HepG2 (cell line): ENCODE results near the gene DSCAML1. TPM values are rescaled to one million over a fixed set of nuclear protein-coding genes. Genes with fewer than 3 reads are reported as not detected.

ENCODE experiments used
- ATAC-seq: fragments of 200-7000 bp; cut with Tn5 transposase; 3 replicates; pipeline ENCODE4 v1.9.1; 2020; ENCODE audit warnings: mild to moderate bottlenecking, moderate library complexity
- BruUV-seq: library from RNA; stranded (reverse); fragments of 400-500 nt; replicated peaks from 2 replicates; lab custom pipeline; 2021; lab: Mats Ljungman, UMichigan
- CTCF ChIA-PET: fragments of 300-600 bp; formaldehyde crosslinking; extraction: SDS; loops from one replicate; lab custom pipeline; 2021; ENCODE audit warnings: low total read pairs, inconsistent platforms, low intra/inter-chr PET ratio; lab: Yijun Ruan, JAX
- POLR2A ChIA-PET: fragments of 350-600 bp; sonication (Branson Sonifier 250); formaldehyde crosslinking; loops from one replicate; lab custom pipeline; 2020; ENCODE audit warnings: antibody characterized with exemption, inconsistent platforms; lab: Yijun Ruan, JAX
- DNase-seq: peaks from one replicate; pipeline ENCODE4 v3.0.0-alpha.2; 2015; ENCODE audit warnings: low spot score
- FAIRE-seq: peaks from 3 replicates; lab custom pipeline; 2011; peaks lifted over from hg19 to GRCh38; lab: Jason Lieb, UNC
- H2AFZ ChIP-seq: one replicate; pipeline ENCODE4 v1.6.1; 2011; ENCODE audit warnings: low read length, inconsistent platforms
- H3K27ac ChIP-seq: fragments of 300-600 bp; 3 replicates; pipeline ENCODE4 v1.8.0; 2011; ENCODE audit warnings: mixed run types, mild to moderate bottlenecking, mixed read lengths, low read length, inconsistent platforms; ENCODE audit not compliant: insufficient read depth; ENCODE audit errors: extremely low read length
- H3K27me3 ChIP-seq, 2 experiments: fragments of 200-600 bp in 1 of 2; 2 replicates in 1 of 2; 3 replicates in 1 of 2; pipeline versions ENCODE4 v1.6.0 to v1.8.0; 2011; ENCODE audit warnings: low read length in 2 of 2, mild to moderate bottlenecking in 2 of 2, moderate library complexity in 2 of 2, inconsistent platforms in 1 of 2; ENCODE audit not compliant: insufficient read depth in 2 of 2, control insufficient read depth in 1 of 2
- H3K36me3 ChIP-seq, 2 experiments: fragments of 200-600 bp in 1 of 2; replicated peaks in 1 of 2; 2 replicates in 1 of 2; 3 replicates in 1 of 2; pipeline versions ENCODE4 v1.5.1 to v1.8.0; 2011; ENCODE audit warnings: low read length in 2 of 2, inconsistent platforms in 1 of 2; ENCODE audit not compliant: insufficient read depth in 2 of 2, control insufficient read depth in 1 of 2
- H3K4me1 ChIP-seq: 2 replicates; pipeline ENCODE4 v1.5.1; 2012; ENCODE audit warnings: low read length, inconsistent platforms; ENCODE audit not compliant: insufficient read depth
- H3K4me2 ChIP-seq: 2 replicates; pipeline ENCODE4 v1.6.0; 2011; ENCODE audit warnings: low read depth, low read length, inconsistent platforms
- H3K4me3 ChIP-seq, 3 experiments: fragments of 200-600 bp in 1 of 3; sonication (generic), shearing (Covaris generic) in 1 of 3; replicated peaks in 1 of 3; 2 replicates each; pipeline ENCODE4 v1.5.1; 2011 to 2016; ENCODE audit warnings: low read length in 3 of 3, inconsistent platforms in 2 of 3, low read depth in 2 of 3, mild to moderate bottlenecking in 2 of 3, control low read depth in 1 of 3, mixed read lengths in 1 of 3; ENCODE audit not compliant: insufficient read depth in 1 of 3
- H3K79me2 ChIP-seq: one replicate; pipeline ENCODE4 v1.6.1; 2011; ENCODE audit warnings: low read length, inconsistent platforms; ENCODE audit not compliant: insufficient read depth
- H3K9ac ChIP-seq: 2 replicates; pipeline ENCODE4 v1.6.0; 2011; ENCODE audit warnings: mild to moderate bottlenecking, low read depth, low read length, inconsistent platforms; ENCODE audit not compliant: insufficient read depth
- H3K9me3 ChIP-seq: 2 replicates; pipeline ENCODE4 v1.5.1; 2012; ENCODE audit warnings: mild to moderate bottlenecking, low read length
- H4K20me1 ChIP-seq: 2 replicates; pipeline ENCODE4 v1.6.0; 2011; ENCODE audit warnings: inconsistent platforms, mild to moderate bottlenecking, low read length, moderate library complexity; ENCODE audit not compliant: insufficient read depth
- AGO2 ChIP-seq: fragments of 200-400 bp; formaldehyde crosslinking; optimal IDR thresholded peaks from 2 replicates; pipeline ENCODE3; 2017; ENCODE audit warnings: mild to moderate bottlenecking, low read depth, low read length, moderate library complexity
- CTCF ChIP-seq: sonication (generic); formaldehyde crosslinking; IDR thresholded peaks from 2 replicates; pipeline ENCODE4 v1.5.0; 2020; ENCODE audit warnings: mild to moderate bottlenecking, missing genetic modification reagents, moderate library complexity
- HOXA5 ChIP-seq: sonication (generic); formaldehyde crosslinking; IDR thresholded peaks from 2 replicates; pipeline ENCODE4 v1.4.0; 2020; ENCODE audit warnings: missing genetic modification reagents
- LCORL ChIP-seq, 2 experiments: fragments of 450-650 bp in 1 of 2; sonication (generic) in 1 of 2; formaldehyde crosslinking in 1 of 2; IDR thresholded peaks; 2 replicates each; pipeline versions ENCODE4 v1.5.0 to v1.6.1; 2017 to 2020; ENCODE audit warnings: antibody characterized with exemption in 1 of 2, missing genetic modification reagents in 1 of 2
- PRPF4 ChIP-seq: fragments of 200-400 bp; formaldehyde crosslinking; IDR thresholded peaks from 2 replicates; pipeline ENCODE4 v1.6.1; 2016; ENCODE audit warnings: low read length, low read depth; ENCODE audit not compliant: poor library complexity, severe bottlenecking
- THAP9 ChIP-seq: sonication (generic); formaldehyde crosslinking; IDR thresholded peaks from 2 replicates; pipeline ENCODE4; 2020; ENCODE audit warnings: missing genetic modification reagents, mild to moderate bottlenecking, borderline replicate concordance
- YY1 ChIP-seq: IDR thresholded peaks from 2 replicates; pipeline ENCODE4 v1.6.1; 2011; ENCODE audit warnings: low read length, low read depth, moderate library complexity, mild to moderate bottlenecking; ENCODE audit not compliant: insufficient read depth, insufficient replicate concordance
- ZNF780A ChIP-seq: sonication (generic); formaldehyde crosslinking; IDR thresholded peaks from 2 replicates; pipeline ENCODE4 v1.8.0; 2022; ENCODE audit warnings: mild to moderate bottlenecking, missing genetic modification reagents, moderate library complexity
- WGBS: methylation state at CpG from one replicate; pipeline ENCODE4 v1.1.6; 2017; ENCODE audit warnings: low lambda C conversion rate; 5-methylcytosine and 5-hydroxymethylcytosine counted together
- in situ Hi-C: cut with HindIII; loops from 2 replicates; pipeline ENCODE4 v1.10.0; 2017; ENCODE audit warnings: low pct_unique_long_range_greater_than_20kb; ENCODE audit not compliant: extremely low pct_ligation_motif_present
- intact Hi-C: fragments of 100-400 bp; cut with micrococcal nuclease; formaldehyde crosslinking; loops from one replicate; pipeline ENCODE4 v1.10.0; 2022; ENCODE audit not compliant: unreplicated experiment
- polyA plus RNA-seq, 8 experiments: library from polyadenylated mRNA; depleted of rRNA in 3 of 8; stranded (reverse) in 7 of 8; unstranded in 1 of 8; fragments of >200 nt; fragmentation: Illumina TruSeq in 4 of 8; extraction: Trizol in 4 of 8; gene quantifications; 2 replicates each; pipeline versions ENCODE4 v1.2.1 to v1.2.3, GENCODE V29; 2011 to 2016; ENCODE audit warnings: low read depth in 4 of 8, missing spikeins in 1 of 8, mixed read lengths in 1 of 8; ENCODE audit not compliant: insufficient read depth in 1 of 8
- total RNA-seq, 5 experiments: library from RNA; depleted of rRNA; stranded (reverse); fragments of >200 nt; fragmentation: Illumina TruSeq; extraction: Trizol; gene quantifications; 2 replicates each; pipeline ENCODE4 v1.2.3, GENCODE V29; 2016; ENCODE audit warnings: low read depth in 1 of 5

Gene DSCAML1
- total and polyA plus RNA-seq, 2 of the 13 experiments (the other 11 are each of a cell fraction or from before 2014, with no cell fraction given): 0.29 to 0.40 TPM

GRCh38 chr11:117509543-117509942 is 287.5 kb downstream of the DSCAML1 start:
- in situ Hi-C loops: no loop called here
- H3K36me3 ChIP-seq: no peaks in the 10 kb centered on the region
- H3K9me3 ChIP-seq: no peaks in the 10 kb centered on the region
- DNase-seq (no peak), FAIRE-seq (no peak), ATAC-seq (no peak)
- CTCF ChIA-PET: no interaction called here
- H3K4me1 ChIP-seq: peaks cover 31% of the 10 kb centered on the region
- intact Hi-C loops: no loop called here
- POLR2A ChIA-PET: no interaction called here
- H2AFZ ChIP-seq: no peak overlapping the region
- H3K27me3 ChIP-seq: peaks cover 0 to 4% of the 10 kb centered on the region in 2 experiments; a peak in 2 of 5 replicates
- H3K4me2 ChIP-seq: no peak overlapping the region
- no TSS peak for BruUV-seq
- WGBS: 67% methylated on average over 3 of the region's 8 CpGs
- H4K20me1 ChIP-seq: no peaks in the 10 kb centered on the region
- H3K79me2 ChIP-seq: no peaks in the 10 kb centered on the region
- no peak overlapping the region for H3K27ac ChIP-seq
- no peak for TF ChIP-seq PRPF4
- peak; percentile 22; the same call in 1 of the 2 replicates for TF ChIP-seq CTCF
- no peak for TF ChIP-seq LCORL (IDR thresholded peaks at IDR 0.05)
- no peak for TF ChIP-seq LCORL (CRISPR knock-in tag; IDR thresholded peaks at IDR 0.05)
- no peak for TF ChIP-seq ZNF780A
- peak; percentile 21 for TF ChIP-seq AGO2
- TF ChIP-seq HOXA5 (CRISPR knock-in tag): no peak
- TF ChIP-seq YY1: no peak
- TF ChIP-seq THAP9: no peak
- H3K9ac ChIP-seq: no peak overlapping the region
- no peak overlapping the region for H3K4me3 ChIP-seq
